ENCODE data around the gene RIOK3. TPM values are rescaled to one million over a fixed set of nuclear protein-coding genes. Genes with fewer than 3 reads are reported as not detected.

RIOK3 gene
- 20.7 and 25.7 TPM in 2 replicates for total RNA-seq

GRCh38 chr18:23452728-23453679 is at the start of gene RIOK3:
Gene RIOK3 (plus strand): TSS chr18:23453287. CDS start chr18:23453440, 153 bp downstream.

GRCh38 chr18:23503038-23503962 is 50.2 kb downstream of the RIOK3 start, which contains the start of gene RMC1:
Gene RMC1 (plus strand): TSS chr18:23503511. CDS start chr18:23503619, 108 bp downstream.

Other genes starting within 250 kb of the RIOK3 start
- 20.7 and 21.5 TPM in 2 replicates for gene RMC1, start 50.2 kb downstream of the RIOK3 start, total RNA-seq
- 53.3 and 84.3 TPM in 2 replicates for gene NPC1, start 133.2 kb downstream of the RIOK3 start, total RNA-seq
- 0.81 and 5.1 TPM in 2 replicates for gene ANKRD29, start 209.6 kb downstream of the RIOK3 start, total RNA-seq
- 8.8 and 45.0 TPM in 2 replicates for gene LAMA3, start 236.2 kb downstream of the RIOK3 start, total RNA-seq

All from mesangial cell (primary cell).